ENCODE results near the gene SERTAD4. TPM values are rescaled to one million over a fixed set of nuclear protein-coding genes. Genes with fewer than 3 reads are reported as not detected.

SERTAD4 gene
- total and polyA plus RNA-seq, 2 of the 8 experiments (the other 6 are each of a cell fraction or from before 2014, with no cell fraction given), result 0.54 to 3.2 TPM

DNA sequence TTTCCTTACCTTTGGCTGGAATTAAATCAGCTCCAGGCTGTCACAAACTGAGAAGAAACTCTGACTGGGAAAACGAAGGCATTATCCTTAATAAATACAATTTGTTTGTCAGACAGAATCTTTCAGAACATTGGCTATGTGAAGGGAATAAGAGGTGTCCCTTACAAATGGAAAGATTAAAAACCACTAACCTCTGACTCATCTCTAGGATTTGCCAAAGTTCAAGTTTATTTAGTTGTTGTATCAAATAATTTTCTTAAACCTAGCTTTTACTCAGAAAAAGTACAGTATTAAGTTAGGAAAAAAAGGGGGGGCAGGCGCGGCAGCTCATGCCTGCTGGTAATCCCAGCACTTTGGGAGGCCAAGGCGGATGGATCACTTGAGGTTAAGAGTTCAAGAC lies 15.7 kb downstream of the SERTAD4 start (continued):
- TF ChIP-seq, protein P1, sequence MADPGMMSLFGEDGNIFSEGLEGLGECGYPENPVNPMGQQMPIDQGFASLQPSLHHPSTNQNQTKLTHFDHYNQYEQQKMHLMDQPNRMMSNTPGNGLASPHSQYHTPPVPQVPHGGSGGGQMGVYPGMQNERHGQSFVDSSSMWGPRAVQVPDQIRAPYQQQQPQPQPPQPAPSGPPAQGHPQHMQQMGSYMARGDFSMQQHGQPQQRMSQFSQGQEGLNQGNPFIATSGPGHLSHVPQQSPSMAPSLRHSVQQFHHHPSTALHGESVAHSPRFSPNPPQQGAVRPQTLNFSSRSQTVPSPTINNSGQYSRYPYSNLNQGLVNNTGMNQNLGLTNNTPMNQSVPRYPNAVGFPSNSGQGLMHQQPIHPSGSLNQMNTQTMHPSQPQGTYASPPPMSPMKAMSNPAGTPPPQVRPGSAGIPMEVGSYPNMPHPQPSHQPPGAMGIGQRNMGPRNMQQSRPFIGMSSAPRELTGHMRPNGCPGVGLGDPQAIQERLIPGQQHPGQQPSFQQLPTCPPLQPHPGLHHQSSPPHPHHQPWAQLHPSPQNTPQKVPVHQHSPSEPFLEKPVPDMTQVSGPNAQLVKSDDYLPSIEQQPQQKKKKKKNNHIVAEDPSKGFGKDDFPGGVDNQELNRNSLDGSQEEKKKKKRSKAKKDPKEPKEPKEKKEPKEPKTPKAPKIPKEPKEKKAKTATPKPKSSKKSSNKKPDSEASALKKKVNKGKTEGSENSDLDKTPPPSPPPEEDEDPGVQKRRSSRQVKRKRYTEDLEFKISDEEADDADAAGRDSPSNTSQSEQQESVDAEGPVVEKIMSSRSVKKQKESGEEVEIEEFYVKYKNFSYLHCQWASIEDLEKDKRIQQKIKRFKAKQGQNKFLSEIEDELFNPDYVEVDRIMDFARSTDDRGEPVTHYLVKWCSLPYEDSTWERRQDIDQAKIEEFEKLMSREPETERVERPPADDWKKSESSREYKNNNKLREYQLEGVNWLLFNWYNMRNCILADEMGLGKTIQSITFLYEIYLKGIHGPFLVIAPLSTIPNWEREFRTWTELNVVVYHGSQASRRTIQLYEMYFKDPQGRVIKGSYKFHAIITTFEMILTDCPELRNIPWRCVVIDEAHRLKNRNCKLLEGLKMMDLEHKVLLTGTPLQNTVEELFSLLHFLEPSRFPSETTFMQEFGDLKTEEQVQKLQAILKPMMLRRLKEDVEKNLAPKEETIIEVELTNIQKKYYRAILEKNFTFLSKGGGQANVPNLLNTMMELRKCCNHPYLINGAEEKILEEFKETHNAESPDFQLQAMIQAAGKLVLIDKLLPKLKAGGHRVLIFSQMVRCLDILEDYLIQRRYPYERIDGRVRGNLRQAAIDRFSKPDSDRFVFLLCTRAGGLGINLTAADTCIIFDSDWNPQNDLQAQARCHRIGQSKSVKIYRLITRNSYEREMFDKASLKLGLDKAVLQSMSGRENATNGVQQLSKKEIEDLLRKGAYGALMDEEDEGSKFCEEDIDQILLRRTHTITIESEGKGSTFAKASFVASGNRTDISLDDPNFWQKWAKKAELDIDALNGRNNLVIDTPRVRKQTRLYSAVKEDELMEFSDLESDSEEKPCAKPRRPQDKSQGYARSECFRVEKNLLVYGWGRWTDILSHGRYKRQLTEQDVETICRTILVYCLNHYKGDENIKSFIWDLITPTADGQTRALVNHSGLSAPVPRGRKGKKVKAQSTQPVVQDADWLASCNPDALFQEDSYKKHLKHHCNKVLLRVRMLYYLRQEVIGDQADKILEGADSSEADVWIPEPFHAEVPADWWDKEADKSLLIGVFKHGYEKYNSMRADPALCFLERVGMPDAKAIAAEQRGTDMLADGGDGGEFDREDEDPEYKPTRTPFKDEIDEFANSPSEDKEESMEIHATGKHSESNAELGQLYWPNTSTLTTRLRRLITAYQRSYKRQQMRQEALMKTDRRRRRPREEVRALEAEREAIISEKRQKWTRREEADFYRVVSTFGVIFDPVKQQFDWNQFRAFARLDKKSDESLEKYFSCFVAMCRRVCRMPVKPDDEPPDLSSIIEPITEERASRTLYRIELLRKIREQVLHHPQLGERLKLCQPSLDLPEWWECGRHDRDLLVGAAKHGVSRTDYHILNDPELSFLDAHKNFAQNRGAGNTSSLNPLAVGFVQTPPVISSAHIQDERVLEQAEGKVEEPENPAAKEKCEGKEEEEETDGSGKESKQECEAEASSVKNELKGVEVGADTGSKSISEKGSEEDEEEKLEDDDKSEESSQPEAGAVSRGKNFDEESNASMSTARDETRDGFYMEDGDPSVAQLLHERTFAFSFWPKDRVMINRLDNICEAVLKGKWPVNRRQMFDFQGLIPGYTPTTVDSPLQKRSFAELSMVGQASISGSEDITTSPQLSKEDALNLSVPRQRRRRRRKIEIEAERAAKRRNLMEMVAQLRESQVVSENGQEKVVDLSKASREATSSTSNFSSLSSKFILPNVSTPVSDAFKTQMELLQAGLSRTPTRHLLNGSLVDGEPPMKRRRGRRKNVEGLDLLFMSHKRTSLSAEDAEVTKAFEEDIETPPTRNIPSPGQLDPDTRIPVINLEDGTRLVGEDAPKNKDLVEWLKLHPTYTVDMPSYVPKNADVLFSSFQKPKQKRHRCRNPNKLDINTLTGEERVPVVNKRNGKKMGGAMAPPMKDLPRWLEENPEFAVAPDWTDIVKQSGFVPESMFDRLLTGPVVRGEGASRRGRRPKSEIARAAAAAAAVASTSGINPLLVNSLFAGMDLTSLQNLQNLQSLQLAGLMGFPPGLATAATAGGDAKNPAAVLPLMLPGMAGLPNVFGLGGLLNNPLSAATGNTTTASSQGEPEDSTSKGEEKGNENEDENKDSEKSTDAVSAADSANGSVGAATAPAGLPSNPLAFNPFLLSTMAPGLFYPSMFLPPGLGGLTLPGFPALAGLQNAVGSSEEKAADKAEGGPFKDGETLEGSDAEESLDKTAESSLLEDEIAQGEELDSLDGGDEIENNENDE (IDR thresholded peaks at IDR 0.05; ENCODE audit: insufficient replicate concordance, low read length), result no peak
- TF ChIP-seq SIN3A (conservative IDR thresholded peaks at IDR 0.05 in 1 of 2, IDR thresholded peaks at IDR 0.05 in 1 of 2; ENCODE audit: low read depth in 1 of 2, low read length in 2 of 2), result no peak
- TF ChIP-seq MAFK (IDR thresholded peaks at IDR 0.05; ENCODE audit: low read depth, low read length), result no peak
- no peak for TF ChIP-seq POLR2AphosphoS5 (IDR thresholded peaks at IDR 0.05; ENCODE audit: low read depth, low read length)
- TF ChIP-seq EGR1 (IDR thresholded peaks at IDR 0.05; ENCODE audit: borderline replicate concordance, low read depth, low read length), result no peak
- no peak for TF ChIP-seq ASH2L (IDR thresholded peaks at IDR 0.05; ENCODE audit: low read length)
- TF ChIP-seq CEBPB (IDR thresholded peaks at IDR 0.05; ENCODE audit: low read depth, low read length), result no peak
- no peak for TF ChIP-seq HDAC2 (IDR thresholded peaks at IDR 0.05; ENCODE audit: borderline replicate concordance in 1 of 2, low read depth in 2 of 2, low read length in 2 of 2)

All from H1 (cell line).